MG63 (cell line): Measurements from ENCODE around the gene PCDHA11. TPM values are rescaled to one million over a fixed set of nuclear protein-coding genes. Genes with fewer than 3 reads are reported as not detected.
"Not testable (repeated sequence)": the region's sequence is repeated elsewhere in the genome, so short reads cannot be mapped to it uniquely, and the experiment has no call there.

Source experiments
- DNase-seq: peaks from one replicate; pipeline ENCODE4 v3.0.0-alpha.2; 2020
- H3K27me3 ChIP-seq: fragments of 250-450 bp; sonication (Bioruptor Pico); 2 replicates; pipeline ENCODE4 v1.5.1; 2020; ENCODE audit warnings: mild to moderate bottlenecking, moderate library complexity
- H3K36me3 ChIP-seq: fragments of 250-450 bp; sonication (Bioruptor Pico); 2 replicates; pipeline ENCODE4 v1.5.1; 2020; ENCODE audit warnings: mild to moderate bottlenecking, moderate library complexity
- H3K4me3 ChIP-seq: fragments of 250-450 bp; sonication (Bioruptor Pico); 2 replicates; pipeline ENCODE4 v1.5.1; 2020; ENCODE audit warnings: mild to moderate bottlenecking, moderate library complexity
- H3K9me3 ChIP-seq: fragments of 250-450 bp; sonication (Bioruptor Pico); 2 replicates; pipeline ENCODE4 v1.5.1; 2020; ENCODE audit warnings: mild to moderate bottlenecking, moderate library complexity
- total RNA-seq: library from RNA; depleted of rRNA; stranded (reverse); fragments of >200 nt; shearing (Covaris generic); gene quantifications from 2 replicates; pipeline ENCODE4 v1.2.3, GENCODE V29; 2014; ENCODE audit warnings: low replicate concordance

The PCDHA11 gene
- total RNA-seq, 1 experiment from 2014 or later, result not detected

- H3K36me3 ChIP-seq, result no peaks in the 10 kb centered on the region
- DNase-seq, result no peak
- peaks cover 6% of the 10 kb centered on the region for H3K27me3 ChIP-seq
- H3K9me3 ChIP-seq, result peaks cover 10% of the 10 kb centered on the region
- H3K4me3 ChIP-seq, result no peak overlapping the region
Observed at GRCh38 chr5:140842798-140843733, 25.7 kb upstream of the PCDHA11 start.

- not testable (repeated sequence) for H3K27me3 ChIP-seq, H3K36me3 ChIP-seq, H3K9me3 ChIP-seq, H3K4me3 ChIP-seq, DNase-seq
Observed at GRCh38 chr5:140848139-140849102, 20.3 kb upstream of the PCDHA11 start, which contains the start of gene PCDHA9. Gene PCDHA9, plus strand, starts transcription at chr5:140848382. Its CDS starts 114 bp downstream, at chr5:140848496.

- H3K9me3 ChIP-seq, H3K27me3 ChIP-seq, H3K36me3 ChIP-seq, DNase-seq, H3K4me3 ChIP-seq: not testable (repeated sequence)
Observed at GRCh38 chr5:140849831-140850634, 18.7 kb upstream of the PCDHA11 start.

- no peak for DNase-seq
- H3K4me3 ChIP-seq, result no peak within 1 kb of the TSS
- no peaks in the 10 kb centered on the region for H3K36me3 ChIP-seq
- no peaks in the 10 kb centered on the region for H3K9me3 ChIP-seq
- H3K27me3 ChIP-seq, result peaks cover 5% of the 10 kb centered on the region
Observed at GRCh38 chr5:140855772-140856674, 12.7 kb upstream of the PCDHA11 start, which contains the start of gene PCDHA10. Gene PCDHA10, plus strand, starts transcription at chr5:140855897. Its CDS starts 152 bp downstream, at chr5:140856049.

- no peaks in the 10 kb centered on the region for H3K36me3 ChIP-seq
- no peak for DNase-seq
- no peak overlapping the region for H3K4me3 ChIP-seq
- H3K9me3 ChIP-seq, result no peaks in the 10 kb centered on the region
- peaks cover 5% of the 10 kb centered on the region; the same call in 1 of the 2 replicates for H3K27me3 ChIP-seq
Observed at GRCh38 chr5:140857177-140857986, 11.4 kb upstream of the PCDHA11 start.

GRCh38 chr5:140857987-140858240 is 10.8 kb upstream of the PCDHA11 start:
- no peaks in the 10 kb centered on the region for H3K36me3 ChIP-seq
- H3K4me3 ChIP-seq, result no peak overlapping the region
- H3K9me3 ChIP-seq, result no peaks in the 10 kb centered on the region
- no peak for DNase-seq
- H3K27me3 ChIP-seq, result peaks cover 5% of the 10 kb centered on the region; the same call in 1 of the 2 replicates

GRCh38 chr5:140862441-140863295 is 6.1 kb upstream of the PCDHA11 start:
- Histone ChIP-seq H3K27me3 (peaks cover 6% of the 10 kb centered on the region), H3K9me3 (no peaks in the 10 kb centered on the region), H3K36me3 (no peaks in the 10 kb centered on the region)

GRCh38 chr5:140869555-140869886 is 764 bp downstream of the PCDHA11 start:
- Histone ChIP-seq H3K9me3 (no peaks in the 10 kb centered on the region), H3K27me3 (peaks cover 5% of the 10 kb centered on the region), H3K4me3 (no peak overlapping the region), H3K36me3 (no peaks in the 10 kb centered on the region)
- no peak for DNase-seq

More at GRCh38 chr5:140862441-140863295, 6.1 kb upstream of the PCDHA11 start:
- H3K4me3 ChIP-seq, result no peak overlapping the region
- no peak for DNase-seq

GRCh38 chr5:140870221-140871201 is 1.8 kb downstream of the PCDHA11 start:
- Histone ChIP-seq H3K9me3 (no peaks in the 10 kb centered on the region), H3K36me3 (no peaks in the 10 kb centered on the region), H3K27me3 (peaks cover 4% of the 10 kb centered on the region), H3K4me3 (no peak overlapping the region)
- DNase-seq, result no peak

- H3K36me3 ChIP-seq, result no peaks in the 10 kb centered on the region
- no peak for DNase-seq
Observed at GRCh38 chr5:140875085-140876065, 6.6 kb downstream of the PCDHA11 start, which contains the start of gene PCDHA12. Gene PCDHA12, plus strand, starts transcription at chr5:140875308. Its CDS starts 165 bp downstream, at chr5:140875473.

GRCh38 chr5:140876541-140877261 is 7.9 kb downstream of the PCDHA11 start:
- H3K27me3 ChIP-seq, H3K4me3 ChIP-seq, H3K9me3 ChIP-seq, H3K36me3 ChIP-seq, DNase-seq: not testable (repeated sequence)

More at GRCh38 chr5:140875085-140876065, 6.6 kb downstream of the PCDHA11 start, which contains the start of gene PCDHA12:
- no peaks in the 10 kb centered on the region; the same call in 1 of the 2 replicates for H3K27me3 ChIP-seq
- no peak within 1 kb of the TSS for H3K4me3 ChIP-seq
- H3K9me3 ChIP-seq, result no peaks in the 10 kb centered on the region
